GM12891 (cell line): ENCODE results near the gene COL3A1.

ENCODE experiments used
- POLR2A ChIP-seq: IDR thresholded peaks from 2 replicates; pipeline ENCODE4 v1.6.1; 2011; ENCODE audit warnings: low read depth, low read length, control low read depth
- POLR2AphosphoS5 ChIP-seq: IDR thresholded peaks from 2 replicates; pipeline ENCODE4 v1.6.1; 2011; ENCODE audit warnings: low read depth, low read length, control low read depth
- SPI1 ChIP-seq: IDR thresholded peaks from 2 replicates; pipeline ENCODE4 v1.6.1; 2011; ENCODE audit warnings: low read depth, low read length, control low read depth
- TAF1 ChIP-seq: IDR thresholded peaks from 2 replicates; pipeline ENCODE4 v1.6.1; 2011; ENCODE audit warnings: low read depth, low read length, control low read depth

- no peak for TF ChIP-seq TAF1
- TF ChIP-seq POLR2A = no peak
- TF ChIP-seq SPI1 = no peak
- TF ChIP-seq POLR2AphosphoS5 = no peak
Measured at GRCh38 chr2:188949046-188949818, 24.9 kb upstream of the COL3A1 start.
